ENCODE measurements around the gene C12orf60. TPM values are rescaled to one million over a fixed set of nuclear protein-coding genes. Genes with fewer than 3 reads are reported as not detected.
"Not testable (repeated sequence)": the region's sequence is repeated elsewhere in the genome, so short reads cannot be mapped to it uniquely, and the experiment has no call there.

Gene C12orf60
- total RNA-seq, 3 donors from 2014 or later (not counting 1 experiment from before 2014, with no cell fraction given) = 0.28 to 0.79 (median 0.33) TPM

DNA sequence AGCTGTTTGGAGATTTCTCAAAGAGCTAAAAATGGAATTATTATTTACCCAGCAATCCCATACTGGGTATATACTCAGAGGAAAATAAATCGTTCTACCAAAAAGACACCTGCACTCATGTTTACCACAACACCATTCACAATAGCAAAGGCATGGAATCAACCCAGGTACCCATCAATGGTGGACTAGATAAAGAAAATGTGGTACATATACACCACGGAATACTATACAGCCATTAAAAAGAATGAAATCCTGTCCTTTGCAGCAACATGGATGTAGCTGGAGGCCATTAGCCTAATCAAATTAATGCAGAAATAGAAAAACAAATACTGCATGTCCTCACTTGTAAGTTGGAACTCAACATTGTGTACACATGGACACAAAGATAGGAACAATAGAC is 38.1 kb upstream of the C12orf60 start:
- Histone ChIP-seq H3K27me3 (ENCODE audit: control insufficient read depth, insufficient read depth, low read length) (no peaks in the 10 kb centered on the region), H3K36me3 (ENCODE audit: control insufficient read depth, insufficient read depth, low read length) (peaks cover 10% of the 10 kb centered on the region), H3K27ac (ENCODE audit: low read length) (no peak overlapping the region), H3K9me3 (ENCODE audit: control insufficient read depth, insufficient read depth, low read length) (no peaks in the 10 kb centered on the region), H3K4me3 (ENCODE audit: low read length) (no peak overlapping the region), H3K4me1 (ENCODE audit: control insufficient read depth, insufficient read depth, low read length) (peaks cover 16% of the 10 kb centered on the region)
- no peak for DNase-seq
- Mint-ChIP-seq H3K4me3 (no peak overlapping the region), H3K36me3 (peaks cover 18% of the 10 kb centered on the region), H3K27me3 (ENCODE audit: low read depth in 2 of 2) (no peaks in the 10 kb centered on the region), H3K27ac (peak overlapping the region in 1 of 2 donors; percentile 51), H3K9me3 (no peaks in the 10 kb centered on the region), H3K4me1 (peaks cover 39 to 57% of the 10 kb centered on the region in 2 donors)
- WGBS (ENCODE audit: insufficient coverage) = 100% methylated on average over 2 of the region's 2 CpGs
- intact Hi-C loops (cut with micrococcal nuclease) = no loop called here
- TF ChIP-seq, protein P1, sequence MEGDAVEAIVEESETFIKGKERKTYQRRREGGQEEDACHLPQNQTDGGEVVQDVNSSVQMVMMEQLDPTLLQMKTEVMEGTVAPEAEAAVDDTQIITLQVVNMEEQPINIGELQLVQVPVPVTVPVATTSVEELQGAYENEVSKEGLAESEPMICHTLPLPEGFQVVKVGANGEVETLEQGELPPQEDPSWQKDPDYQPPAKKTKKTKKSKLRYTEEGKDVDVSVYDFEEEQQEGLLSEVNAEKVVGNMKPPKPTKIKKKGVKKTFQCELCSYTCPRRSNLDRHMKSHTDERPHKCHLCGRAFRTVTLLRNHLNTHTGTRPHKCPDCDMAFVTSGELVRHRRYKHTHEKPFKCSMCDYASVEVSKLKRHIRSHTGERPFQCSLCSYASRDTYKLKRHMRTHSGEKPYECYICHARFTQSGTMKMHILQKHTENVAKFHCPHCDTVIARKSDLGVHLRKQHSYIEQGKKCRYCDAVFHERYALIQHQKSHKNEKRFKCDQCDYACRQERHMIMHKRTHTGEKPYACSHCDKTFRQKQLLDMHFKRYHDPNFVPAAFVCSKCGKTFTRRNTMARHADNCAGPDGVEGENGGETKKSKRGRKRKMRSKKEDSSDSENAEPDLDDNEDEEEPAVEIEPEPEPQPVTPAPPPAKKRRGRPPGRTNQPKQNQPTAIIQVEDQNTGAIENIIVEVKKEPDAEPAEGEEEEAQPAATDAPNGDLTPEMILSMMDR (IDR thresholded peaks at IDR 0.05) = no peak
- no peak for ATAC-seq

DNA sequence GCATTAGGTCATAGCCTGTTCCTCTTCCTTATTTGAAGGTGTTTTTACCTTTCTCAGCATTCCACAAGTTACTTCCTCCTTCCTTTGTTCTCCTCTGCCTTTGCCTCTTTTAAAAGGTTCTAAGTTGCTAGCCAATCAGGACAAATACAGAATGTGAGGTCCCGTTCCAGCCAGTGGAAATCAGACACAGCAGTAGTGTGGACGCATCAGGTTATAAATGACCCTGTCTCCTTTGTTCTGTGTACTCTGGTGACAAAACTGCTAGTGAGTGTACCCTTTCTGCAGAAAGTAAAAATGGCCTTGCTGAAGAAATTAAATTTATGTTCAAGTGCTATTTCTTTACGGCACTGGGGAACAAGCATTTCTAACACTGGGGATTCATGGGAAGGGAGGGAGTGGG is 37.5 kb upstream of the C12orf60 start:
- H3K9me3 ChIP-seq (ENCODE audit: control insufficient read depth, insufficient read depth, low read length); H3K27ac ChIP-seq (ENCODE audit: low read length); H3K4me3 Mint-ChIP-seq; H3K9me3 Mint-ChIP-seq; ATAC-seq; DNase-seq; H3K27me3 ChIP-seq (ENCODE audit: control insufficient read depth, insufficient read depth, low read length); intact Hi-C loops (cut with micrococcal nuclease); H3K27me3 Mint-ChIP-seq (ENCODE audit: low read depth in 2 of 2); H3K4me3 ChIP-seq (ENCODE audit: low read length); H3K36me3 ChIP-seq (ENCODE audit: control insufficient read depth, insufficient read depth, low read length): not testable (repeated sequence)
- 99% methylated on average over 3 of the region's 3 CpGs for WGBS (ENCODE audit: insufficient coverage)
- Mint-ChIP-seq H3K27ac (peak overlapping the region in 1 of 2 donors; percentile 51), H3K36me3 (peaks cover 18% of the 10 kb centered on the region), H3K4me1 (peaks cover 43 to 63% of the 10 kb centered on the region in 2 donors)
- peaks cover 16% of the 10 kb centered on the region for H3K4me1 ChIP-seq (ENCODE audit: control insufficient read depth, insufficient read depth, low read length)

DNA sequence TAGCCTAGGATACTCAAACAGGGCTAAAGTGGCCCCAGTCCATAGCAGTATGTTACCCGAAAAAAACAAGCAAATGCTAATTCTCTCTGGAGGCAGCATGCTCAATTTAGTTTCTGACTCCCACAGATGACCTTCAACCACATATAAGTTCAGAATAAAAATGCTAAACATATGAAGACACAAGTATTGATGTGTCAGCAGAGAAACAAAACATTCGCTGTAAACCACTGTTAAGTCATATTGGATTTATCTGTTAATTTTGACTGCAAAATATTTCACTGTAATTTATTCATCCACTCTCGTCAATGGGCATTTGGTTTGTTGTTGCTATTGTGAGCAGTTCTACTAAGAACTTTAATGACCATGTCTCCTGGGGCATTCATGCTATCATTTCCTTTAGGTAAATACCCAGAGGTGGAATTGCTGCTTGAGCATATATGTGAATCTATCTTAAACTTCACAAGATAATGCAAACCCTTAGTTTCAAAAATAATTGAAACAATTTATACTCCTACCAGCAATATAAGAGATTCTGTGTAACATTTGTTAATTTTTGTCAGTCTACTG is 36.7 kb upstream of the C12orf60 start:
- peaks cover 10% of the 10 kb centered on the region for H3K36me3 ChIP-seq (ENCODE audit: control insufficient read depth, insufficient read depth, low read length)
- WGBS (ENCODE audit: insufficient coverage) = 96% methylated on average over 2 of the region's 3 CpGs
- Mint-ChIP-seq H3K4me3 (peak overlapping the region; percentile 21), H3K4me1 (peaks cover 50 to 65% of the 10 kb centered on the region in 2 donors), H3K36me3 (peaks cover 14% of the 10 kb centered on the region), H3K27me3 (ENCODE audit: low read depth in 2 of 2) (no peaks in the 10 kb centered on the region), H3K9me3 (no peaks in the 10 kb centered on the region), H3K27ac (peak overlapping the region; percentile 99)
- DNase-seq (no peak), ATAC-seq (no peak)
- no peak overlapping the region for H3K4me3 ChIP-seq (ENCODE audit: low read length)
- H3K4me1 ChIP-seq (ENCODE audit: control insufficient read depth, insufficient read depth, low read length) = peaks cover 16% of the 10 kb centered on the region
- no peaks in the 10 kb centered on the region for H3K9me3 ChIP-seq (ENCODE audit: control insufficient read depth, insufficient read depth, low read length)
- no peaks in the 10 kb centered on the region for H3K27me3 ChIP-seq (ENCODE audit: control insufficient read depth, insufficient read depth, low read length)
- TF ChIP-seq, protein P1 (IDR thresholded peaks at IDR 0.05) = no peak
- no peak overlapping the region for H3K27ac ChIP-seq (ENCODE audit: low read length)
- intact Hi-C loops (cut with micrococcal nuclease) = no loop called here

DNA sequence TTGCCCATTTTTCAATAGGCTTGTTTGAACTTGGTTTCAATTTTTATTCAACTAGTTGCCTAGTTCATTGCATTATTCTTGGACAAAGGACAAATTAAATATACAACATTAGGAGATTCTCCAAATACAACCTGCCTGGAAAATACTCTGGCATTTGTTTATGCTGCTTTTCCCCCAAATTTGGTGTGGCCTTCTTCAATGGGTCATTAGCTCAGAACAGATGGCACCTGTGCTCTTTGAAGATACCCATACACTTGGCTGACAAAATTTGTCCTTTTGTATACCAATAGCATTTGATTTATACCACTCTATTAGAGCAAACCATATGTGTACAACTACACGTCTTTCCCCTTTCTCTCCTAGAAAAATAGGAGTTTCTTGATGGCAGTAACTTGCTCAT is 35.9 kb upstream of the C12orf60 start:
- intact Hi-C loops (cut with micrococcal nuclease) = no loop called here
- Histone ChIP-seq H3K4me1 (ENCODE audit: control insufficient read depth, insufficient read depth, low read length) (peaks cover 22% of the 10 kb centered on the region), H3K27me3 (ENCODE audit: control insufficient read depth, insufficient read depth, low read length) (no peaks in the 10 kb centered on the region), H3K36me3 (ENCODE audit: control insufficient read depth, insufficient read depth, low read length) (peaks cover 6% of the 10 kb centered on the region), H3K4me3 (ENCODE audit: low read length) (no peak overlapping the region), H3K9me3 (ENCODE audit: control insufficient read depth, insufficient read depth, low read length) (no peaks in the 10 kb centered on the region), H3K27ac (ENCODE audit: low read length) (no peak overlapping the region)
- DNase-seq = no peak
- peaks cover 11% of the 10 kb centered on the region for H3K36me3 Mint-ChIP-seq
- H3K27ac Mint-ChIP-seq = peak overlapping the region; percentile 99
- H3K27me3 Mint-ChIP-seq (ENCODE audit: low read depth in 2 of 2) = no peaks in the 10 kb centered on the region
- peak overlapping the region; percentile 1 for H3K4me3 Mint-ChIP-seq
- H3K9me3 Mint-ChIP-seq = no peaks in the 10 kb centered on the region
- H3K4me1 Mint-ChIP-seq = peaks cover 58 to 63% of the 10 kb centered on the region in 2 donors
- WGBS (ENCODE audit: insufficient coverage) = no CpG with 5 or more reads among the region's 1 CpG
- TF ChIP-seq, protein P1 (IDR thresholded peaks at IDR 0.05) = no peak
- ATAC-seq = no peak
